Prostate gland (tissue), 2 donors: ENCODE data around the gene KLHL5.

Source experiments
- CTCF ChIP-seq, 4 experiments: fragments of 200-600 bp in 2 of 4; fragments of 450-650 bp in 2 of 4; sonication (generic) in 2 of 4; IDR thresholded peaks; 1 replicate in 3 of 4; 2 replicates in 1 of 4; pipeline ENCODE4 v1.5.1; 2016 to 2019; ENCODE audit warnings: antibody characterized with exemption in 4 of 4, mild to moderate bottlenecking in 2 of 4, moderate library complexity in 2 of 4
- POLR2A ChIP-seq: fragments of 450-650 bp; IDR thresholded peaks from one replicate; pipeline ENCODE4 v1.6.1; 2016; ENCODE audit warnings: antibody characterized with exemption, mild to moderate bottlenecking
- POLR2AphosphoS5 ChIP-seq: sonication (generic); formaldehyde crosslinking; IDR thresholded peaks from one replicate; pipeline ENCODE4 v1.6.1; 2017; ENCODE audit warnings: antibody characterized with exemption

GRCh38 chr4:39096847-39097246 lies 34.8 kb downstream of the KLHL5 start:
- TF ChIP-seq CTCF (IDR thresholded peaks at IDR 0.05) (no peak), POLR2A (no peak), POLR2AphosphoS5 (no peak)
